Measurements from ENCODE around the gene HSD17B14. TPM values are rescaled to one million over a fixed set of nuclear protein-coding genes. Genes with fewer than 3 reads are reported as not detected.
"Not testable (repeated sequence)": the region's sequence is repeated elsewhere in the genome, so short reads cannot be mapped to it uniquely, and the experiment has no call there.

Gene HSD17B14
- total RNA-seq, 4 donors from 2014 or later = 3.5 to 15.1 (median 5.4) TPM

DNA sequence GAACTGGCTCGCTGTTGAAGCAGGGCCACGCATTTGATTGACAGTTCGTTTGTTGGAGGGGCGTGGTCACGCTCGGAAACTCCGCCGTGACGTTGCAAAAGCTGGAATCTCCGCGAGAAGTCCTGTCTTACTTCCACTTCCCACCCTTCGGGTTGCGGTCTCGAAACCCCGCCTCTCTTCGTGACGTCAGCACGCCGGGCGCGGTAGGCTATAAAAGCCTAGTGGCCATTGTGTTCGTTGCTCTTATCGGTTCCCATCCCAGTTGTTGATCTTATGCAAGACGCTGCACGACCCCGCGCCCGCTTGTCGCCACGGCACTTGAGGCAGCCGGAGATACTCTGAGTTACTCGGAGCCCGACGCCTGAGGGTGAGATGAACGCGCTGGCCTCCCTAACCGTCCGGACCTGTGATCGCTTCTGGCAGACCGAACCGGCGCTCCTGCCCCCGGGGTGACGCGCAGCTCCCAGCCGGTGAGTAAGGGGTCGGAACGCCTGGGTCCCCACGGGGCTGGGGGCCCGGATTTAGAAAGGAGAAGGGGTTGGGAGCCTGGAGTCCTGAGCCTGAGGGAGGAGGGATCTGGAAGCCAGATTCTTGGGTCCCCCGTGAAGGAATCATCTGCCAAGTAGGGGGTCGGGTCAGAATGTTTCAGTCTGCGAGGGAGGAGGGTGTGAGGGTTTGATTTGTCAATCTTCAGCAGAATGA lies 36.0 kb upstream of the HSD17B14 start, which contains the start of gene PPP1R15A:
TSS of gene PPP1R15A (plus strand) at position 240 of the 702 bp plus-strand sequence. CDS start 813 bp downstream, outside the sequence.
- peak within 1 kb of the TSS; percentile 75 to 98 (median 88) for H3K4me3 ChIP-seq
- TF ChIP-seq, protein P1, sequence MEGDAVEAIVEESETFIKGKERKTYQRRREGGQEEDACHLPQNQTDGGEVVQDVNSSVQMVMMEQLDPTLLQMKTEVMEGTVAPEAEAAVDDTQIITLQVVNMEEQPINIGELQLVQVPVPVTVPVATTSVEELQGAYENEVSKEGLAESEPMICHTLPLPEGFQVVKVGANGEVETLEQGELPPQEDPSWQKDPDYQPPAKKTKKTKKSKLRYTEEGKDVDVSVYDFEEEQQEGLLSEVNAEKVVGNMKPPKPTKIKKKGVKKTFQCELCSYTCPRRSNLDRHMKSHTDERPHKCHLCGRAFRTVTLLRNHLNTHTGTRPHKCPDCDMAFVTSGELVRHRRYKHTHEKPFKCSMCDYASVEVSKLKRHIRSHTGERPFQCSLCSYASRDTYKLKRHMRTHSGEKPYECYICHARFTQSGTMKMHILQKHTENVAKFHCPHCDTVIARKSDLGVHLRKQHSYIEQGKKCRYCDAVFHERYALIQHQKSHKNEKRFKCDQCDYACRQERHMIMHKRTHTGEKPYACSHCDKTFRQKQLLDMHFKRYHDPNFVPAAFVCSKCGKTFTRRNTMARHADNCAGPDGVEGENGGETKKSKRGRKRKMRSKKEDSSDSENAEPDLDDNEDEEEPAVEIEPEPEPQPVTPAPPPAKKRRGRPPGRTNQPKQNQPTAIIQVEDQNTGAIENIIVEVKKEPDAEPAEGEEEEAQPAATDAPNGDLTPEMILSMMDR (IDR thresholded peaks at IDR 0.05) = peak in 2 of 5 experiments; percentile 54 to 64
- TF ChIP-seq POLR2AphosphoS5 (IDR thresholded peaks at IDR 0.05) (peak; percentile 100), POLR2A (IDR thresholded peaks at IDR 0.05) (peak; percentile 100), EP300 (IDR thresholded peaks at IDR 0.05; ENCODE audit: low read depth) (peak; percentile 68)
- WGBS, 2 donors (ENCODE audit: low coverage in 1 of 2) = 0 to 1% methylated on average over 10 to 45 of the region's 53 CpGs
- no peaks in the 10 kb centered on the region for H3K9me3 ChIP-seq
- in situ Hi-C loops (cut with MboI; ENCODE audit: low pct_ligation_motif_present in 1 of 4, low pct_unique_long_range_greater_than_20kb in 1 of 4, low sequenced_read_pairs in 3 of 4) = loop anchor here in 2 of 4 donors (10.0 to 25.0 kb wide), 2 partner anchors 82 to 90 kb away; partner anchors contain the start of genes BAX (in 2 of the 2) and FTL (in 1 of the 2)
- peak within 1 kb of the TSS; percentile 100 for H3K27ac ChIP-seq
- H3K4me1 ChIP-seq = peaks cover 24 to 60% (median 47%) of the 10 kb centered on the region in 4 donors
- DNase-seq = peak; percentile 99
- intact Hi-C loops (cut with DNase I; ENCODE audit: low total_unique reads) = loop anchor here (10.0 kb wide), 1 partner anchor 92 kb away; the partner anchor contains the start of gene FTL
- no peaks in the 10 kb centered on the region for H3K27me3 ChIP-seq
- peaks cover 0 to 24% (median 3%) of the 10 kb centered on the region in 4 donors for H3K36me3 ChIP-seq

DNA sequence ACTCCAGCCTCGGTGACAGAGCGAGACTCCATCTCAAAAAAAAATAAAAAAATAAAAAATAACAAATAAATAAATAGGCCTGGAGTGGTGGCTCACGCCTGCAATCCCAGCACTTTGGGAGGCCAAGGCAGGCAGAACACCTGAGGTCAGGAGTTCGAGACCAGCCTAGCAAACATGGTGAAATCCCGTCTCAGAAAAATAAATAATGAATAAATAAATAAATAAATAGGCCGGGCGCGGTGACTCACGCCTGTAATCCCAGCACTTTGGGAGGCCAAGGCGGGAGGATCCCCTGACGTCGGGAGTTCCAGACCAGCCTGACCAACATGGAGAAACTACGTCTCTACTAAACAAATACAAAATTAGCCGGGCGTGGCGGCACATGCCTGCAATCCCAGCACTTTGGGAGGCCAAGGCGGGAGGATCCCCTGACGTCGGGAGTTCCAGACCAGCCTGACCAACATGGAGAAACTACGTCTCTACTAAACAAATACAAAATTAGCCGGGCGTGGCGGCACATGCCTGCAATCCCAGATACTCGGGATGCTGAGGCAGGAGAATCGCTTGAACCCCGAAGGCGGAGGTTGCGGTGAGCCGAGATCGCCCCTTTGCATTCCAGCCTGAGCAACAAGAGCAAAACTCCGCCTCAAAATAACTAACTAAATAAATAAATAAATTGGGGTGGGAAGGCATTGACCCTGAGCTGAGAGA lies 35.3 kb upstream of the HSD17B14 start:
- H3K27me3 ChIP-seq, H3K9me3 ChIP-seq, DNase-seq: not testable (repeated sequence)
- in situ Hi-C loops (cut with MboI; ENCODE audit: low pct_ligation_motif_present in 1 of 4, low pct_unique_long_range_greater_than_20kb in 1 of 4, low sequenced_read_pairs in 3 of 4) = loop anchor here in 2 of 4 donors (10.0 to 25.0 kb wide), 2 partner anchors 83 to 91 kb away; partner anchors contain the start of genes BAX (in 2 of the 2) and FTL (in 1 of the 2)
- Histone ChIP-seq H3K4me1 (peaks cover 28 to 59% (median 52%) of the 10 kb centered on the region in 4 donors), H3K36me3 (peaks cover 0 to 23% (median 3%) of the 10 kb centered on the region in 4 donors), H3K4me3 (peak overlapping the region in 1 of 4 donors; percentile 98), H3K27ac (peak overlapping the region; percentile 100)
- intact Hi-C loops (cut with DNase I; ENCODE audit: low total_unique reads) = loop anchor here (10.0 kb wide), 1 partner anchor 93 kb away; the partner anchor contains the start of gene FTL
- 61 to 66% methylated on average over 14 to 31 of the region's 31 CpGs for WGBS, 2 donors (ENCODE audit: low coverage in 1 of 2)

DNA sequence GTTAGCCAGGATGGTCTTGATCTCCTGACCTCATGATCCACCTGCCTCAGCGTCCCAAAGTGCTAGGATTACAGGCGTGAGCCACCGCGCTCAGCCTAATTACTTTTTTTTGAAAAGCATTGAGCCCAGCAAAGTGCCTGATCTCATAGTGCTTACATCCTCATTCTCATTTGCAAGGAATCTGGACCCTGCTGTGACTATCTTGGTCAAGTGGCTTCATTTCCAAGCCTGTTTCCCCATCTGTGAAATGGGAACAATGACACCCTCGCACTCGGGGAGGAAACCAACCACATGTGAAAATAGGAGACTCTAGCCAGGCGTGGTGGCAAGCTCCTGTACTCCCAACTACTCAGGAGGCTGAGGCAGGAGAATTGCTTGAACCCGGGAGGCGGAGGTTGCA lies 33.8 kb upstream of the HSD17B14 start:
- Histone ChIP-seq H3K4me3 (no peak overlapping the region), H3K27me3 (no peaks in the 10 kb centered on the region), H3K36me3 (peaks cover 0 to 14% (median 0%) of the 10 kb centered on the region in 4 donors), H3K9me3 (no peaks in the 10 kb centered on the region), H3K27ac (no peak overlapping the region), H3K4me1 (peaks cover 18 to 46% (median 39%) of the 10 kb centered on the region in 4 donors)
- 94 to 95% methylated on average over 4 to 9 of the region's 9 CpGs for WGBS, 2 donors (ENCODE audit: low coverage in 1 of 2)
- intact Hi-C loops (cut with DNase I; ENCODE audit: low total_unique reads) = loop anchor here (10.0 kb wide), 1 partner anchor 95 kb away; the partner anchor contains the start of gene FTL
- TF ChIP-seq POLR2AphosphoS5 (IDR thresholded peaks at IDR 0.05) (no peak), POLR2A (IDR thresholded peaks at IDR 0.05) (no peak), EP300 (IDR thresholded peaks at IDR 0.05; ENCODE audit: low read depth) (no peak)
- TF ChIP-seq, protein P1 (IDR thresholded peaks at IDR 0.05) = no peak
- no peak for DNase-seq
- in situ Hi-C loops (cut with MboI; ENCODE audit: low pct_ligation_motif_present in 1 of 4, low pct_unique_long_range_greater_than_20kb in 1 of 4, low sequenced_read_pairs in 3 of 4) = loop anchor here in 2 of 4 donors (10.0 to 25.0 kb wide), 2 partner anchors 85 to 92 kb away; partner anchors contain the start of genes BAX (in 2 of the 2) and FTL (in 1 of the 2)

DNA sequence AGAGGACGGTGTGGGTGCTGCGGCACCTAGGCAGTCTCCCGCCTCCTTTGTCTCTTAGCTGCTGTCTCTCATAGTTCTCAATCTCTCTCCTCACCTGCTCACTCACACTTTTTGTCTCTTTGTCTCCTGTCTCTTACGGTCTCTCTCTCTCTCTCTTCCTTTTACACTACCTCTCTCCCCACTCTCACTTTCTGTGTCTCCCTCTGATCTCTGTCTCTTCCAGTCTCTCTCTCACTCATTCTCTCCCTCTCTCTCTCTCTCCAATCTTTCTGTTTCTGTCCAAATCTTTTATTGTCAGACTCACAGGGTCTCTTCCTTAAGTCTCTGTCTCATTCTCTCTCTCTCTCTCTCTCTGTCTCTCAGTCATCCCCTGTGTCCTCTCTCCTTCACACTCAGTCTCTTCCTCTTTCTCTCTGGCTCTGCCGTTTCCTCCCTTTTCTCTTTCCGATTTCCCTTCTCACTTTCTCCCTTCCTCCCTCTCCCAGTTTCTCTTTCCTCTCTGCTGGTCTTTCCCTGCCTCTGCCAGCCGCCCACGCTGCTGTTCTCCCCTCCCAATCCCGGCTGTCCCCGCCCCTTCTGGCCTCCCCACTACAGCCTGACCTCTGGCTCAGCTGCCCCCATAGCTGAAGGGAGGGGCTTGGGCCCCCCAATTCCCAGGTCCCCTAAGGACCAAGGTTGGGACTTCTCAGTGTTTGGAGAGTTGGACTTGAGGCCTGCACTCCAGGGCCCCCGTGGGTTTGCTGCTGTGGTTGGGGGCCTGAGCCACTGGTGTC lies 32.0 kb upstream of the HSD17B14 start, which contains the start of gene PLEKHA4:
TSS of gene PLEKHA4 (minus strand) at position 504 of the 773 bp plus-strand sequence. CDS start 997 bp downstream, outside the sequence.
- TF ChIP-seq EP300 (IDR thresholded peaks at IDR 0.05; ENCODE audit: low read depth) (no peak), POLR2A (IDR thresholded peaks at IDR 0.05) (no peak), POLR2AphosphoS5 (IDR thresholded peaks at IDR 0.05) (peak in 2 of 3 donors; percentile 16 to 36)
- TF ChIP-seq, protein P1 (IDR thresholded peaks at IDR 0.05) = no peak
- Histone ChIP-seq H3K4me3 (peak within 1 kb of the TSS; percentile 9 to 36 (median 16)), H3K27ac (peak within 1 kb of the TSS; percentile 74 to 84 (median 81)), H3K36me3 (no peaks in the 10 kb centered on the region), H3K4me1 (peaks cover 5 to 28% (median 22%) of the 10 kb centered on the region in 4 donors), H3K9me3 (no peaks in the 10 kb centered on the region), H3K27me3 (no peaks in the 10 kb centered on the region)
- in situ Hi-C loops (cut with MboI; ENCODE audit: low pct_ligation_motif_present in 1 of 4, low pct_unique_long_range_greater_than_20kb in 1 of 4, low sequenced_read_pairs in 3 of 4) (loop anchor here in 1 of 4 donors (25.0 kb wide), 1 partner anchor 94 kb away; the partner anchor contains the start of genes BAX and FTL), intact Hi-C loops (cut with DNase I; ENCODE audit: low total_unique reads) (no loop called here)
- DNase-seq = peak; percentile 49
- 23 to 24% methylated on average over 4 to 11 of the region's 11 CpGs for WGBS, 2 donors (ENCODE audit: low coverage in 1 of 2)

All from transverse colon (tissue), 4 donors.